Effector CD8-positive, alpha-beta T cell (primary cell): ENCODE data around the gene RAB30.

Experiments used
- DNase-seq: peaks from one replicate; lab custom pipeline; 2025; lab: John Stamatoyannopoulos, UW

The RAB30 gene

GRCh38 chr11:83070731-83071566 lies 748 bp downstream of the RAB30 start:
- DNase-seq, result no peak

- no peak for DNase-seq
Measured at GRCh38 chr11:83070044-83070701, 1.5 kb downstream of the RAB30 start.

GRCh38 chr11:83069441-83070043 lies 2.2 kb downstream of the RAB30 start:
- DNase-seq, result no peak

GRCh38 chr11:83068568-83068967 lies 3.1 kb downstream of the RAB30 start:
- DNase-seq, result no peak

GRCh38 chr11:83064011-83064410 lies 7.7 kb downstream of the RAB30 start:
- no peak for DNase-seq

GRCh38 chr11:83063073-83063754 lies 8.5 kb downstream of the RAB30 start:
- no peak for DNase-seq

GRCh38 chr11:83061883-83062282 lies 9.8 kb downstream of the RAB30 start:
- no peak for DNase-seq

GRCh38 chr11:83060965-83061364 lies 10.7 kb downstream of the RAB30 start:
- no peak for DNase-seq

- DNase-seq, result no peak
Measured at GRCh38 chr11:83057721-83058120, 14.0 kb downstream of the RAB30 start.

GRCh38 chr11:83056611-83057010 lies 15.1 kb downstream of the RAB30 start:
- DNase-seq, result no peak

- no peak for DNase-seq
Measured at GRCh38 chr11:83056204-83056603, 15.5 kb downstream of the RAB30 start.

- DNase-seq, result no peak
Measured at GRCh38 chr11:83054904-83055380, 16.8 kb downstream of the RAB30 start.

GRCh38 chr11:83054001-83054400 lies 17.7 kb downstream of the RAB30 start:
- DNase-seq, result no peak

GRCh38 chr11:83051760-83052671 lies 19.7 kb downstream of the RAB30 start:
- no peak for DNase-seq

GRCh38 chr11:83047515-83048225 lies 24.0 kb downstream of the RAB30 start:
- no peak for DNase-seq

- DNase-seq, result no peak
Measured at GRCh38 chr11:83046621-83047172, 25.0 kb downstream of the RAB30 start.

- DNase-seq, result no peak
Measured at GRCh38 chr11:83044958-83045712, 26.6 kb downstream of the RAB30 start.

GRCh38 chr11:83042964-83043711 lies 28.6 kb downstream of the RAB30 start:
- DNase-seq, result no peak

- no peak for DNase-seq
Measured at GRCh38 chr11:83041126-83041525, 30.6 kb downstream of the RAB30 start.
